NCI-H526 (cell line): ENCODE measurements around the gene ERGIC1.

ENCODE experiments used
- DNase-seq, 2 experiments: peaks; one replicate each; lab custom pipeline; 2025; lab: John Stamatoyannopoulos, UW

ERGIC1 gene

GRCh38 chr5:172921906-172922305, 87.9 kb downstream of the ERGIC1 start:
- DNase-seq, result no peak

GRCh38 chr5:172923539-172923938, 89.5 kb downstream of the ERGIC1 start:
- no peak for DNase-seq

GRCh38 chr5:172925336-172925948, 91.4 kb downstream of the ERGIC1 start:
- no peak for DNase-seq

GRCh38 chr5:172926008-172926523, 92.0 kb downstream of the ERGIC1 start:
- DNase-seq, result no peak

- DNase-seq, result no peak
These were observed 92.7 kb downstream of the ERGIC1 start for GRCh38 chr5:172926796-172927195.

GRCh38 chr5:172929371-172929838, 95.4 kb downstream of the ERGIC1 start:
- DNase-seq, result no peak

- DNase-seq, result no peak
These were observed 97.0 kb downstream of the ERGIC1 start for GRCh38 chr5:172931001-172931536.

- peak in 1 of 2 experiments; percentile 41 for DNase-seq
These were observed 98.4 kb downstream of the ERGIC1 start for GRCh38 chr5:172932313-172933017.

GRCh38 chr5:172933238-172933637, 99.2 kb downstream of the ERGIC1 start:
- DNase-seq, result no peak

GRCh38 chr5:172935096-172935495, 101.0 kb downstream of the ERGIC1 start:
- no peak for DNase-seq

GRCh38 chr5:172936401-172936800, 102.3 kb downstream of the ERGIC1 start:
- DNase-seq, result no peak

GRCh38 chr5:172939071-172939470, 105.0 kb downstream of the ERGIC1 start:
- DNase-seq, result peak in 1 of 2 experiments; percentile 16

- no peak for DNase-seq
These were observed 105.7 kb downstream of the ERGIC1 start for GRCh38 chr5:172939611-172940267.

GRCh38 chr5:172940268-172941066, 106.4 kb downstream of the ERGIC1 start:
- DNase-seq, result no peak

- no peak for DNase-seq
These were observed 107.0 kb downstream of the ERGIC1 start for GRCh38 chr5:172941067-172941516.

GRCh38 chr5:172942556-172942955, 108.5 kb downstream of the ERGIC1 start:
- DNase-seq, result no peak

- DNase-seq, result no peak
These were observed 109.3 kb downstream of the ERGIC1 start for GRCh38 chr5:172943283-172943841.

- no peak for DNase-seq
These were observed 109.9 kb downstream of the ERGIC1 start for GRCh38 chr5:172943906-172944305.

- no peak for DNase-seq
These were observed 110.7 kb downstream of the ERGIC1 start for GRCh38 chr5:172944741-172945140.

- no peak for DNase-seq
These were observed 111.1 kb downstream of the ERGIC1 start for GRCh38 chr5:172945151-172945550.

- no peak for DNase-seq
These were observed 112.1 kb downstream of the ERGIC1 start for GRCh38 chr5:172946146-172946545.
